ENCODE results near the gene EGR2. TPM values are rescaled to one million over a fixed set of nuclear protein-coding genes. Genes with fewer than 3 reads are reported as not detected.

EGR2 gene
- total RNA-seq, 2 donors from 2014 or later, result 0.20 to 8.2 TPM

DNA sequence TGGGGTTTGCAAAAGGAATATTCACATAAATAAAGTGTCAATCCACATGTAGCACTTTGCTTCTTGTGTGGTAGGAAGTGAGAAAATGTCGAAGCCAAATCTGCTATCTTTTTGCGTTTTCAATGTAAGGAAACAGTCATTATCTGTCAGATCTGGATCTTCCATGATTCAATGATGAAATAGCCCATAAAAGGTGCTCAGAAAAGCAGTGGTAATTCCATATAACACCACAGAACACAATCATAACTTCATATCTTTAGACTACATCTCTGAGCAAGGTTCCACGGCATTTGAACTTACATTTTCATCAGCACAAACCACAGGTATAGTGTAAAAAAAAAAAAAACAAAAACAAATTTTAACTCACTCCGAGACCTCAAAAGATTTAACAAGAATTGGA lies 39.9 kb upstream of the EGR2 start:
- no peak overlapping the region for H3K27ac ChIP-seq
- H3K4me1 ChIP-seq, result no peaks in the 10 kb centered on the region
- H3K4me3 ChIP-seq, result no peak overlapping the region
- no peaks in the 10 kb centered on the region for H3K36me3 ChIP-seq
- no peak overlapping the region for H3K9ac ChIP-seq (ENCODE audit: low read depth in 2 of 2, low read length in 2 of 2)
- TF ChIP-seq, protein P1, sequence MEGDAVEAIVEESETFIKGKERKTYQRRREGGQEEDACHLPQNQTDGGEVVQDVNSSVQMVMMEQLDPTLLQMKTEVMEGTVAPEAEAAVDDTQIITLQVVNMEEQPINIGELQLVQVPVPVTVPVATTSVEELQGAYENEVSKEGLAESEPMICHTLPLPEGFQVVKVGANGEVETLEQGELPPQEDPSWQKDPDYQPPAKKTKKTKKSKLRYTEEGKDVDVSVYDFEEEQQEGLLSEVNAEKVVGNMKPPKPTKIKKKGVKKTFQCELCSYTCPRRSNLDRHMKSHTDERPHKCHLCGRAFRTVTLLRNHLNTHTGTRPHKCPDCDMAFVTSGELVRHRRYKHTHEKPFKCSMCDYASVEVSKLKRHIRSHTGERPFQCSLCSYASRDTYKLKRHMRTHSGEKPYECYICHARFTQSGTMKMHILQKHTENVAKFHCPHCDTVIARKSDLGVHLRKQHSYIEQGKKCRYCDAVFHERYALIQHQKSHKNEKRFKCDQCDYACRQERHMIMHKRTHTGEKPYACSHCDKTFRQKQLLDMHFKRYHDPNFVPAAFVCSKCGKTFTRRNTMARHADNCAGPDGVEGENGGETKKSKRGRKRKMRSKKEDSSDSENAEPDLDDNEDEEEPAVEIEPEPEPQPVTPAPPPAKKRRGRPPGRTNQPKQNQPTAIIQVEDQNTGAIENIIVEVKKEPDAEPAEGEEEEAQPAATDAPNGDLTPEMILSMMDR (IDR thresholded peaks at IDR 0.05), result no peak
- H3K27me3 ChIP-seq, result no peaks in the 10 kb centered on the region
- intact Hi-C loops (cut with DNase I), result no loop called here
- no peaks in the 10 kb centered on the region for H3K9me3 ChIP-seq
- no peak for DNase-seq

DNA sequence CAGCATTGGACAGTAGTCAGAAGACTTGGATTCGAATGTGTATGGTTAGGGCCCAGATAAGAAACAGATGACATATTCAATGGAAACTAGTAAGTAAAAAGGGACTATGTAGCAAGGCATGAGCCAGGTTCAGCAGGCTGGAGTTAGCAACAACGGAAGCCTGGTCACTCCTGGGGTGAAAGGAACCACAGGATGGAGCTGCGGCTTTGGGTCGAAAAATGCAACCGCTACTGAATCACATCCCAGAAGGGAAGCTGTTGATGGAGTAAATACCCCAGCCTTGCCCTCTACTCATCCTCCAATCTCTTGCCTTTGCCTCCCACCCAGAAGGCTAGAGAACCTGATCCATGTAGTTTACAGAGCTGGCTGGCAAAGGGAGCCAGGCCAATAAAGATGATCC lies 37.5 kb upstream of the EGR2 start:
- H3K27ac ChIP-seq, result no peak overlapping the region
- TF ChIP-seq, protein P1 (IDR thresholded peaks at IDR 0.05), result no peak
- intact Hi-C loops (cut with DNase I), result no loop called here
- H3K4me1 ChIP-seq, result no peaks in the 10 kb centered on the region
- no peaks in the 10 kb centered on the region for H3K36me3 ChIP-seq
- no peak overlapping the region for H3K4me3 ChIP-seq
- H3K9ac ChIP-seq (ENCODE audit: low read depth in 2 of 2, low read length in 2 of 2), result no peak overlapping the region
- H3K27me3 ChIP-seq, result no peaks in the 10 kb centered on the region
- no peak for DNase-seq
- no peaks in the 10 kb centered on the region for H3K9me3 ChIP-seq

DNA sequence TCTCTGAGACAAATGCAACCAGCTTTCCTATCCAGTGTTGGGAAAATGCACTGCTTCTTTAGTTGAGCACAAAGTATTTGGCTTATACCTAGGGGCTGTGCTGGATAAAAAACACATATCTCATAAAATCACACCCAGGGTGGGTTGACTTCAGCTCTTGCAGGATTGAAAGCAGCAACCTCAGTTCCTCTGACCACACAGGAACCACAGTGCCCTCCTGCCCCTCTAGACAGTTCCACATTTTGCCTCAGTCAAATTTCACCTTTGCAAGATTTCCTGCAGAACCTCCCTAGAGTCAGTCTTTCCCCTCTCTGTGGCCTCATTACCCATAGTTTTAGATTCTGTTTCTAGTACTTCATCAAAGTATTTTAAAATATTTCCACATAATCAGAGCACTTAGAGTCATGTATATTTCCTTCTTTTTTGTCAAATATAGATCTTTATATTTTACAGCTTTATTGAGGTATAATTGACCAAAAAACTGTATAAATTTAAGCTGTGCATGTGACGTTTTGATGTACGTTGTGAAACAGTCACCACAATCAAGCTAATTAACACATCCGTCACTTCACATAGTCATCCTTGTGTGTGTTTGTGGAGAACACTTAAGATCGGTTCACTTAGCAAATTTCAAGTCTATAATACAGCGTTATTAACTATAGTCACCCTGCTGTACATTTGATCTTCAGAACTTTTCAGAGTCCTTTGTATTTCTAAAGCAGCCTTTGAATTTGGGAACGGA lies 37.0 kb upstream of the EGR2 start:
- no peak for DNase-seq
- no peaks in the 10 kb centered on the region for H3K36me3 ChIP-seq
- H3K27me3 ChIP-seq, result no peaks in the 10 kb centered on the region
- intact Hi-C loops (cut with DNase I), result no loop called here
- TF ChIP-seq, protein P1 (IDR thresholded peaks at IDR 0.05), result no peak
- H3K27ac ChIP-seq, result no peak overlapping the region
- no peak overlapping the region for H3K9ac ChIP-seq (ENCODE audit: low read depth in 2 of 2, low read length in 2 of 2)
- no peak overlapping the region for H3K4me3 ChIP-seq
- H3K9me3 ChIP-seq, result no peaks in the 10 kb centered on the region
- no peaks in the 10 kb centered on the region for H3K4me1 ChIP-seq

DNA sequence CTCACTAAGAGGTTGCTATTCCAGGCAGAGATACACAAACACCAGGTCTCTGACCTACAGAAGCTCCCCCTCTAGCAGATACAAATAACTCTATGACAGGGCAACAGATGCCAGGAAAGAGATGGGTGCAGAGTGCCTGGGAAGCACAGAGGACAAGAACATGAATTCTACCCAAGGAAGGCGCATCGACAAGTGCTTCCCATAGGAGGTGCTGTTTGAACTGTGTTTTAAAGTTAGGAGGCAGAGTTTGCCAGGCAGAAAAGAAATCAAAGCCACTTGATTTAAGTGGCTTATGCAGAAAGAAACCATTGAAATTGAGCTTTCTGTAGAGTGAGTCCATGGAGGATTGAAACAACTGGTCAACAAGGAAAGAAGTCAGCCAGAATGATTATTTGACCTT lies 35.3 kb upstream of the EGR2 start:
- TF ChIP-seq, protein P1 (IDR thresholded peaks at IDR 0.05), result no peak
- Histone ChIP-seq H3K4me3 (no peak overlapping the region), H3K9me3 (no peaks in the 10 kb centered on the region), H3K9ac (ENCODE audit: low read depth in 2 of 2, low read length in 2 of 2) (no peak overlapping the region), H3K27me3 (no peaks in the 10 kb centered on the region), H3K27ac (no peak overlapping the region), H3K4me1 (no peaks in the 10 kb centered on the region), H3K36me3 (no peaks in the 10 kb centered on the region)
- DNase-seq, result no peak
- intact Hi-C loops (cut with DNase I), result no loop called here

DNA sequence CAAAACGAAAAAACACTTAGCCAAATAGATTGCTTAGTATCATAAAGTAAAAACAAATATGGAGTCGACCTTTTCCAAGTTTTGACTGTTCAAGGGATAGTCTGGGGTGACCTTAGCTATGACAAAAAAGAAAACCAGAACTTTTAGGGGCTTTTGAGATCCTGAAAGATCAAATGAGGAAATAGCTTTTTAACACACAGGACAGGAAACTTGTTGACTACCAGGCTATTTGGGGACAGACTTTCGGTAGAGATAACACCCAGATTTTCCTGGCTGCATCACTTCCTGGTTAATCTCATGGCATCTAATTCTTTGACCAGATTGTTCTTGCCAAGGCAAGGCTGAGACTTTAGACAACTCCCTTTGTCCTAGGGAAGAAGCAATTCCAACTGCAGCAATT lies 34.5 kb upstream of the EGR2 start:
- no peaks in the 10 kb centered on the region for H3K4me1 ChIP-seq
- H3K9ac ChIP-seq (ENCODE audit: low read depth in 2 of 2, low read length in 2 of 2), result no peak overlapping the region
- TF ChIP-seq, protein P1 (IDR thresholded peaks at IDR 0.05), result no peak
- H3K27ac ChIP-seq, result no peak overlapping the region
- no peak overlapping the region for H3K4me3 ChIP-seq
- DNase-seq, result no peak
- no peaks in the 10 kb centered on the region for H3K36me3 ChIP-seq
- intact Hi-C loops (cut with DNase I), result no loop called here
- no peaks in the 10 kb centered on the region for H3K27me3 ChIP-seq
- H3K9me3 ChIP-seq, result no peaks in the 10 kb centered on the region
